GM21723 (cell line): Measurements from ENCODE around the gene PAK3.

ENCODE experiments used
- ATAC-seq: cut with Tn5 transposase; IDR thresholded peaks from one replicate; pipeline ENCODE4 v1.9.1; 2021; ENCODE audit warnings: mild to moderate bottlenecking, moderate library complexity; ENCODE audit not compliant: unreplicated experiment

The PAK3 gene

DNA sequence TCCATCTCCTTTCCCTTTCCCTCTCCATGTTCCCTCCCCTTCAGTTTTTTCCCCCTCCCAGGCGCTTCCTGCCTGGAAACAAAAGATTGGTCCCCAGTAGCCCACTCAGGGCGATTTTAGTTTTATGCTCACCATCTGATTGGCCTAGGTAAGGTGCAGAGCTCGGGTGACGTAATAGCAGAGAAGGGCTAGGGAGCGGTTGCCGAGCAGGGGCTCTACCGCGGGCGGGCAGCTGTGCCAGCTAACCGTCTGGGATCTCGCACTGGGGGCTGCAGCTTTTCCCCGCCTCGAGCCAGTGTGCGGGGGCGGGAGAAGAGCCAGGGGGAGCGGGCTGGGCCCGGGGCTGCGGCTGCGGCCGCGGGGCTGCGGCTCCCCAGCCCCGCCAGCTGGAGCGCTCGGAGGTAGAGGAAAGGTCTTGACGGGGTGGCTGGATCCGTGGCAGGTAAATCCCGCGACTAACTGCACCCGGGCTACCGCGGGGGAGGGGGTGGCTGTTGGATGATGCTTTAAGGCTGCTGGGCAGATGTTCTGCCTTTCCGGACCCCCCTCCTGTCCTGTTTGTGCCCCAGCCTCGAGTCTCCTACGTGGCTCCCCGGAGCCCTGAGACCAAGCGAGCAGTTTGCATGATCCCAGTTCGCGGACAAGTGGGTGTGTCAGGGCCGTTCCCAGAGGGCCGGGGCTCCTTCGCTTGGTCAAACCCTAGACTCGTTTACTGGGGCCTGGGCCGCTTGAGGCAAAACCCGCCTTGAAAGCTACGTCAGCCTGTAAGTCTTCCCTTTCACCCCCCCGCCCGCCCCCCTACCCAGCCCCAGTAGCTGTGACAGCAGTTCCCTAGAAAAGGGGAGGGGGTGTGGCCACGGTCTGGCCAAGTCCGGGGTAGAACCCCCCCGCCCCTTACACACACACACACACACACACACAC is at the start of gene PAK3:
PAK3 (plus strand) TSS at position 218 of the 922 bp plus-strand sequence. CDS start 26,913 bp downstream, outside the sequence.
- no peak for ATAC-seq

DNA sequence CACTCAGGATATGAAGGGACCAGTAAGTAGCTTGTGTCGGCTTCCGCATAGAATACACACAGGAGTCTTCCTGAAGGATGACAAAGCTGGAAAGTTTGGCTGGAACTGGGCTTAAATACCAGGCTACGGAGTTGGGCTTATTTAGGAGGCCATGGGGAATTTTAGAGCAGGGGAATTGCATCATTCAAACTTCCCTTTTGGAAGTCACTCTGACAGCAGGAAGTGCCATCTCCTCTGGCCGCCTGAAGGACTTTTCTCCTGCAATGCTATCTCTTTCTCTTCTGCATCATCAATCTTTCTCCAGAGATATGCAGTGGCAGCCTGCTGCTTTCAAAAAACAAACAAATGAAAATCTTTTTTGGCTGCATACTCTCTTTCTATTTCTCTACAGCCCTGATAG is 48.4 kb upstream of the PAK3 start:
- ATAC-seq, result no peak

- ATAC-seq, result no peak
Measured at GRCh38 chrX:111052478-111052877, 43.5 kb upstream of the PAK3 start.

DNA sequence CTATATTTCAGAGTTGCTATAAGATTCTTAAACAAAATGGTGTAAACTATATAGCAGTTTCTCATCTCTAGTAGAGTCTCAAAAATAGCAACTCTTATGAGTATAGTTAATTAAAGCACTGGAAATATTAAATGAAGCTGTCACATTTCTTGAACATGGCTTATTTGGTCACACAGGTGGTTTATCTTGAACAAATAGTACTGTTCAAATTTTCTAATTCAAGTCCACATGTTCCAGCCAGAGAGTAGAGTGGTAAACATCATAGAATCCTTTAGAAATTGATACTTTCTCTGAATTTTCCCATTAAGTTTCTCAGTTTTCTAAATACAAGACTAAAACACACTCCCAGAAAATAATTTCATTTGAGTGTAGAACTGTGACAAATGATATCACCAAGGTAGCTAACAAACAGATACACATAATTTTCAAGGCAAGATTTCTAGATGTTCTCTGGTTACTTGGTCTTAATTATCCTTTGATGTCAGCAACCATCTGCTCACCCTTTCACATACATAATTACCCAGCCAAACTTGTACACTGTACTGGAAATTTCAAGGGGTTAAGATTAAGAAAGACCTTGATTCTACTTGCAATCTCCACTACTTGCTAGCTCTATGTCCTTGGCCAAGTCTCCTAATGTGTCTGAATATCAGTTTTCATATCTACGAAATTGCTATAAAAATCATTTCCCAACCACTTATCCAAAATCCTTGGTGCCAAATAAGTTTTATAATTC is 24.3 kb upstream of the PAK3 start:
- no peak for ATAC-seq

- no peak for ATAC-seq
Measured at GRCh38 chrX:111083081-111083480, 12.9 kb upstream of the PAK3 start.

DNA sequence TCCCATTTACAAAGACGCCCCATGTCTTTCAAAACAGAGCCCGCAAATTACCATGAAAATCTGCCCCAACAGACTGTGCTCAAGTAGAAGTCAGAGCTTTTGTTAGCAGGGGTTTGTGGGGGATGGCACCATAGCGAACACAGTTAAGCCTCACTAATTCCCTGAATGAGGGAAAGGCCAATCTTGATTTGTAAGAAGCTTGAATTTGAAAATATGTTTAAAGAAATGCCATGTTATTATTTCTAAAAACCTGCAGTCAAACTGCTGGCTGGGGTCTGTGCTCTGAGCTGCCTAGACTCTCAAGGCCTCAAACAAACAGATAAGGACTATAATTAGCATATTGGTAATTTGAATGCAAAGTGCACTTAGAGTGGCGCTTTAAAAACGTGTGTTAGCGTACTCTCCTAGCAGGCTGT is 9.4 kb upstream of the PAK3 start:
- no peak for ATAC-seq

DNA sequence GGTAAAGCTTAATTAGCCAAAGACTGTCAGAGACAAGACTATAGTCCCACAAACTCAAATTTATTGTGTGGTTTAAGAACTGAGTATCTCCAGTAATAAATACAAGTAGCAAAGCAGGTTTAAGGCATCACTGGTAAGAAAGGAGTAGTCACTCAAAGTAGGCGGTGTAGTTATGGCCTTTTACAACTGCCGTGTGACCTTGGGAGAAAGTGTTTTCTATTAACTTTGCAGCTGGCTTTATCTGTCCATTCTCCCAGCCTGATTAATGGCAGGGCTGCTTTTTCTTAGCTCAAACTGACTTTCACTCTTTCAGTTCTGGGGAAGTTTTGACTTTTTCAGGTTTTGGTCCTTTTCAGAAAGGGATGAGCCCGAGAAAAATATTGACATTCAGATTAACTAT is 7.4 kb upstream of the PAK3 start:
- ATAC-seq, result no peak

DNA sequence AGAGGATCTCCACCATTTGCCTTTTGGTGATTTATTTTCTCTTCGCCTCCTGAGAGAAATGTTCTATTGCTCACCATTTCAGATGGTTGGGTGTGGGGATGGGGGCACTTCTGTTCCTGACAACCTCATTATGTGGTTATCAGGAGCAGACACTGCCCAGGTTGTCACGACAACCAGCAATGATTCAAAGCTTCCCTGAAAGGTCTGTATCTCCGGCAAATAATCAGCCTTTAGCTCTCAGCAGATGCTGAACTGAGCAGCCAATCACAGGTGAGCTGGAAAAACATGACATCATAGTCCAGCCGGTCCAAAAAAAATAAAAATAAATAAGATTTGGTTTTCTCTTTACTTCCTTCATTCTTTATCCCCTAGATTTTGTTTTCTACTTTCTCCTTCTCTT is 5.5 kb upstream of the PAK3 start:
- ATAC-seq, result no peak

DNA sequence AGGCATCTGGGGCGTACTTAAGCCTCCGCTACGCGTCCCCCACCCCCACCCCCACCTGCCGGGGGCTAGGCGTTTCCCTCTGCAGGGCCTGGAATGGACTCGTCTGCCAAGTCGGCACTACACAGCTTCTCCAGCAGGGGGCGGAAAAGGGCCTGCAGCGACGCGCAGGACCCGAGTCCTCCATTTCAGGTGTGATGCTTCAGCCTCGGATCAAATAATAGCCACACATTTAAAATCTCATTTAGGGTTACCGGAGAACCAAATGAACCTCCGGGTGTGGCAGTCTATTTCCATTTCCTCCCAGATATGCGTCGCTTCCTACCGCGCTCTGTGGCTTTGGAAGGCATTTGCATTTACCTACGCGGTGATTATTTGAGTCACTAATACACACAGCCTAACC is 2.9 kb downstream of the PAK3 start:
- ATAC-seq, result peak; percentile 66

GRCh38 chrX:111100191-111100590 is 4.2 kb downstream of the PAK3 start:
- ATAC-seq, result peak; percentile 70

GRCh38 chrX:111101580-111101979 is 5.6 kb downstream of the PAK3 start:
- ATAC-seq, result no peak

GRCh38 chrX:111102636-111103035 is 6.6 kb downstream of the PAK3 start:
- ATAC-seq, result no peak

GRCh38 chrX:111103246-111103645 is 7.3 kb downstream of the PAK3 start:
- no peak for ATAC-seq

DNA sequence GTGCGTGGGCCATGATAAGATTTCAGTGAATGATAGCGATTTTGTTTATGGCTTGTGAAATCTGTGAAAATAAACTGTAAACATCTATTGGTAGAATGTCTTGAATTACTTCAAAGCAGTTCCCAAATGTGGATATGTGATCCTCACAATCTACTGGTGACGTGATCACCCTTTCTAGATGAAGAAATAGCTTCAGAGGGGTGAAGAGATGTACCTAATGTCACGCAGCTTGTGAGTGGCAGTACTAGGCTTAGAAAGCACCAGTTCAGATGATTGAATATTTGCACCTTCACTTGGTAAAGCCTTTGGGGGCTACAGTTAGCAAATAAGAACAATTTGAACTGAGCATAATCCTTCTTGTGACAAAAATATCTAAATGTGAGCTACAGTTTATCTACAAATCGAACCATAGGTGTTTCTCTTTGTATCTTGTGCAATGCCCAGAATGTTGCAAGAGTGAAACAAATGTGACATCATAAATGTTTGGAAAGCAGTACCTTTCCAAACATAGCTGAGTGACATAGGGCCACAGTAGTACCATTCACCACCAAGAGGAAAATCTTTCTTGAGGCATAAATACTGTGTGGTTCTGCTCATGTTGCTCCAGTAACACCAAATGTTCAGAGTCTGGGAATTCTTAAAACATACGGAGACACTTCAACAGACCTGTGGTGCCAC is 14.2 kb downstream of the PAK3 start:
- no peak for ATAC-seq

DNA sequence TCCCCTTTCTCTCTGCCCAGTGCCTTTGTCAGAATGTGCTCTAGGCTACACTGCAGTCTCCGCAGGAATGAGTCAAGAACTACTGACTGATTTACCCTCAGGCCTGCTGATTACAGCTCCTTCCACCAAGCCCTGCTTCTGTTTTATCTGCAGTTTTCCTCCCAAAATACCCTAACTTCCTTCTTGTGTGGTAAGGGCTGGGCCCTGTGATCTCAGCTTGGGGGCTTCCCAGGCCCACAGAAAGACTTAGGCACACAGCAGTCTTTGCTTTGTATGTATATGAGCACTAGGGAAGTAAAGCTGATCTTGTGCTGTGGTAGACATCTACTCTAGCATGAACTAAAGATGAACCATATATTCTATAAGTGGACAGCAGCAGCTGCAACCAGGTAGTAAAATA is 18.8 kb downstream of the PAK3 start:
- no peak for ATAC-seq

DNA sequence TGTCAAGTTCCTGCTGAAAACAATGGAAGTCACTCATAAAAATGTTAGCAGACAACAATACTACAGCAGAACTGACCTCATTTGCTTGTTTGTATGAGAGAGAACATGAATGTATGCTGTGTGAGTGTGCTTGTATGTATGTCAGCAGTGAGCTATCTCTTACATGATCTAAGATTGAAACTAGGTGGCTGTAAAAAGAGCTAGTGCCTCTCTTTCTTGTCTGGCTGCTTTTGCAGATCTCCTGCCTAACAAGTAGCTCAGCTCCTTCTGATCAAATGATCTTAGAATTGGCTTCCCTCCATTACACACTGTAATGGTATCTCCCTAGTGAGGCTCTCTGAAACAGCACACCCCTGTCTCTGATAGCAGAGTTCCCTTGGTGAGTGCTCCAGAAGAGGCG is 20.7 kb downstream of the PAK3 start:
- no peak for ATAC-seq

GRCh38 chrX:111119341-111119740 is 23.4 kb downstream of the PAK3 start:
- no peak for ATAC-seq

DNA sequence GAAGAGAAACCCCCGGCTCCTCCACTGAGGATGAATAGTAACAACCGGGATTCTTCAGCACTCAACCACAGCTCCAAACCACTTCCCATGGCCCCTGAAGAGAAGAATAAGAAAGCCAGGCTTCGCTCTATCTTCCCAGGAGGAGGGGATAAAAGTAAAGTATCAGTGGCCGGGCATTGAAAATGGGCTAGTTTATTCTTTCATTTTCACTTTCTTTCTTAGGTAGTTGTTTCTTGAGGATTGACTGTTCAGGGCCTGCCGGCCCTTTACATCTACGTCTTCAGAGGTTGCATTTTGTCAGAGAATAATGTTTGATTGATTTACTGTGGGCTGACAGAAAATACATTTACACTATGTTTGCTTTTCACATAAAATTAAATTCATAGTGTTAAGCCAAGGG is 27.1 kb downstream of the PAK3 start:
- no peak for ATAC-seq

- no peak for ATAC-seq
Measured at GRCh38 chrX:111123606-111124179, 27.7 kb downstream of the PAK3 start.

DNA sequence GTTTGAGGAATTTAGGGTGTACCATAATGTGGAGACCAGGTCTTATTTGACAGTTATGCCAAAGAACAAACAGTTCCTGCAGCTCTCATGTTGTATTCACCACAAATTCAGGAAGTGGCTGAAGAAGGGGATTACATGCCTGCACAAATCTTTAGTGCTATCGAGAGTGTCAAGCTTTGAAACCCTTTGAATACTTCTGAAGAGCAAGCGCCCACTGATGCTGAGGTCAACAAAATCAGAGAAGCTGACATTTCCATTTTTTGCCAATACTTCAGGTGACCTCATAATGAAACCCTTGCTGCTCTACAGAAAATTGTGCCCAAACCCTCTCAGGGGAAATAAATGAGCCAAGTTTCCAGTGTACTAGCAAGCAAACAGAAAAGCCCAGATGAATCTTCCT is 28.4 kb downstream of the PAK3 start:
- no peak for ATAC-seq

DNA sequence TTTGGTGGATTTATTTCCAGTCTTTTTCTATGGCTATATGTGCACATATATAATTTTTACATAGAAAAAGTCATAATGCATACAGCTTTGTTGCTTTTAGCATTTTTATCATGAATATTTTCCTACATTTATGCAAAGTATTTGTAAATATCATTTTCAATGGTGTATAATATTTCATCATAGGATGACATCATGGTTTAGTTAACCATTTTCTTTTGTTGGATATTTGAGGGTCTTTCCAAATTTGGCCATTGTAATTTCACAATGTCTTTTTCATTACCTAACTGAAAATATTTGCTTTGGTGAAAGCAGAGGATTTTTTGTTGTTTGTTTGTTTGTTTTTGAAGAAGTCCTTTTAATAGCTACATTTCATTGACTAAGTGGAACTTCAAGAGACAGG is 31.0 kb downstream of the PAK3 start:
- ATAC-seq, result no peak
